HT1080 (cell line): ENCODE data around the gene CRNKL1. TPM values are rescaled to one million over a fixed set of nuclear protein-coding genes. Genes with fewer than 3 reads are reported as not detected.
A peak's percentile ranks its signal among the peaks of the same experiment; 100 is the strongest.

ENCODE experiments used
- DNase-seq: peaks from one replicate; pipeline ENCODE4 v3.0.0-alpha.2; 2015; ENCODE audit warnings: low read depth
- polyA plus RNA-seq, 2 experiments: library from polyadenylated mRNA; depleted of rRNA; stranded (reverse); fragments of >200 nt; gene quantifications; 2 replicates each; pipeline ENCODE4 v1.2.3, GENCODE V29; 2015
- total RNA-seq: library from RNA; depleted of rRNA; stranded (reverse); fragments of >200 nt; shearing (Covaris generic); gene quantifications from 2 replicates; pipeline ENCODE4 v1.2.3, GENCODE V29; 2014; rRNA removed

Gene CRNKL1
- 23.3 and 24.6 TPM in 2 replicates for total RNA-seq
- 18.5 and 24.7 TPM in 2 replicates for polyA plus RNA-seq (2015; cell fraction: cytosol; rRNA removed)
- 33.9 and 36.0 TPM in 2 replicates for polyA plus RNA-seq (2015; cell fraction: nucleus; rRNA removed)

DNA sequence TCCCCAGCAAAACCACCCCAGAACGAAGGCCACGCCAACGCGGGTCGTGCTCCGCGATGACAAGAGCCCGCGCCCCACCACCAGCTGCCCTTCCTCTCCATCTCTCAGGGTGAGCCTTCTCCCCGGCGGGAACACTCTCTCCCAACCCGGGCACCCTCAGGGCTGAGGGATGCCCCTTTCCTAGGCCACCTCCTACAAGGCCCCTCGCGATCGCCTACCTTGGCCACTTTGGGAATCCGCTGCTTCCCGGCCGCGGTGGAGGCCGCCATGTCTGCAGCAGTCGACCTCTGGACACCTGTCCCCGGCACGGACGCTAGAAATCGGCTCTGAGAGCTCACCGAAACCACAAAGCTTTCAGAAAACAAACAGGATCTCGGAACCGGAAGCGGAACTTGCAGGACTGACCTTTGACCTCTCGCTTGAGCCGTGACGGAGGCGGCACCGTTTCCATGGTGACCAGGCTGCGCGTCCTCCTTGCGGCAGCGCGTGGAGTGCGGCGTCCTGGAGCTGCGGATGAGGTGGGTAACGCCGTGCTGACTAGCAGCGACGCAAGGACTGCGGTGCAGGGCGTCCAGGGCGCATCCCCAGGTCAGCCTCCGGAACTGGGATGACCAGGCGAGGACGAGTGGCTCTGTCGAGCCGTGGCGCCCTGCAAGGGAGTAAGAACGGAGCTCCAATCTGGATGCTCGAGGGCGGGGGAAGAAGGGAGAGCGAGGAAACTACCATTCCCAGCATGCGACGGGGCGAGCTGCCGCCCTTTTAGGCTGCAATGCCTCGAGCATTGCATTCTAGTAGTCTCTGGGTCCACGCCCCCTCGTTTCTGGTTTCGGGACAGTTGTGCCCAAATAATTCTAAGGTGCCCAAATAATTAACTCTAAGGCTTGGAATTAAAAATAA lies at the start of gene CRNKL1, which contains the start of gene CFAP61:
Gene CRNKL1 (minus strand): TSS at position 393 of the 897 bp plus-strand sequence. CDS start 124 bp downstream, at position 269.
Gene CFAP61 (plus strand): TSS at position 459 of the 897 bp plus-strand sequence. CDS start 4,122 bp downstream, outside the sequence.
- DNase-seq: peak; percentile 92

DNA sequence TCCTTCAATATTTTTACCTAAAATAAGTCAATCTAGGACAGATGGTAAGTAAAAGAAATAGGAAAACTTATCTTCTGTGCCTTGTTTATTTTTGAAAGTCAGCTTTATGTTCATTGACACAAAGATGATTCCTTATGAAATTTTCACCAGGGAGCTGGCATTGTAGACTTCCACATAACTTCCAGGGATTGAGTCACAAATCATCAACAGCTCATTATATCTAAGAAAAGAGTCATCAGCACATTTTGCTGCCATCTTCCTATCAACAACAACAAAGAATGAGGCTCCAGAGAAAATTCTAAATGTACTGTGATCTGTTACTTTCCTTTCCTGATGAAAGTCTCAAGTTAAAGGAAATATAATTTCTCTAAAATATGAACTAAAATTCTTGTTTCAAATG lies 48.6 kb upstream of the CRNKL1 start:
- no peak for DNase-seq

DNA sequence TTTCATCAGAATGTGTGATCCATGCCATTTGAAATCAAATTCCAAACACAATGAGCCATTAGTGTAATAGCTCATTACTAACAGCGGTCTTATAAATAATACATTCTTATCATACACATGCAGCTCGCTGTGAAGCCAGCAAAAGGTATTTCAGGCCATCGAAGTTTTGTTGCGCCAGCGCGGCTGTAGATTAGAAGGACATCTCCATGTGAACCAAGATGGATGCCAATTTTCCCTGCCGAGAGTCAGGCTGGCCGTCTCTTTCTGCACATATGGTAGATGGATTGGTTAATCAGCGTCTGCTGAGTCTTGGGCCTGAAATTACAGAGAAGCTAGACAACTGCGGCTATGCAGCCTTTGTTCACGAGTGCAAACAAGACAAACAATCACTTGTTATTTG lies 44.2 kb upstream of the CRNKL1 start:
- DNase-seq: no peak

DNA sequence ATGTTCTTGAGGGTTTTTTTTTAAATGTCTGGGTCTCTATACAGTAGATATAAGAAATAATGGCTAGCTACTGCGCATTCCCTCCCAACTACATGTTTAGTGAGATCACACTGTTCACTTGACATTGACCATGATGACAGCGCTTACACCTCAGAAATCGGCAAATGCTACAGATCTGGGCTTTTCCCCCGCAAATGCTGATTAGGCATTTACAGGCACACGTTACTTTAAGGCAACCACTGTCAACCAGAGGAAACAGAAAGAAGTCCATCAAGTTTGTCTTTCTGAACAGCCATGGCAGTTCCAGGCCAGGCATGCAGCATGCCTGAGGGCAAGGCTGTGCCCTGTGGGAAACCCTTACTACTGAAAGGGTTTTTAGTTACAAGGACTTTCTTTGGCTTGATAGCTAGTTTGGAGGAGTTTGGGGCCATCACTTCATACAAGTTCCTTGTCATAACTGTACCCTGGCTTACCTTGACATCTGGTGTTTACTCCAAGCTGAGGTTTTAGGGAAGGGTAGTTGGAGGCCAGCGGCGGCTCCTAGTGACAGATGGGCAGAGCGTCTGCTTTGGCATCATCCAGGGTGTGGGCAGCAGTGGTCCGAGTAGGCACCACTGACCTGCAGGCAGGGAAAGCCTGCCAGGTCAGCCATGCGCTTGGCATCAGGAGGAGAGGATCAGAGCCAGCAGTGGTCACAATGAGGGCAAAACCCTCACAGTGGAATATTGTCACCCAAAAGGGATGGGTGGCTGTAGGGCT lies 43.0 kb upstream of the CRNKL1 start:
- no peak for DNase-seq

DNA sequence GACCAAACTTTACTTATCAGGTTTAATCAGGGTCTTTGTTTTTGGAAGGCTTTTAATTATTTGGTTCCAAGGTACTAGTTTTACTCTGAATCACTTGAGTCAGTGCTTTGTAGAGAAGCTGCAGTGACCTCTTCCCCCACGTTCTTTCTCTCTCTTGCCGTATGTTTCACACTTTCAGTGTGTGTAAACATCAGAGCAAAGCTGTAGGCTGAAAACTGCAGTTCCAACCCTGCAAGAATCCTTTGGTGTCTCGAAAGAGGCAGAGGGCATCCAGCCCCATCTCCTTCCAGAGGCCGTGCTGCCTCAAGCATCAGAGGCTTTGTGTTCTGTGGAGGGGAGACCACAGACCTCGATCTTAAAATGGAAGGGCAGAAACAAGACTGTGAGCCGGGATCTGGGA lies 42.1 kb upstream of the CRNKL1 start:
- no peak for DNase-seq

DNA sequence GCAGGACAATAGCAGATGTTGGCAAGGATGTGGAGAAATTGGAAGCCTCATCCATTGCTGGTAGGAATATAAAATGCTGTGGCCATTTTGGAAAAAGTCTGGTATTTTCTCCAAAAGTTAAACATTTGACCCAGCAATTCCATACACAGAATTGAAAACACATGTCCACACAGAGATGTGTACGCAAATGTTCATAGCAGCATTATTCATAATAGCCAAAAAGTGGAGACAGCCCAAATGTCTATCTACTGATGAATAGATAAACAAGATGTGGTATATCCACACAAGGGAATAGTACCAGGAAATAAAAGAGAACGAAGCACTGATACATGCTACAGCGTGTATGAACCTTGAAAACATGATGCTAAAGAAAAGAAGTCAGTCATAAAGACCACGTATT lies 40.6 kb upstream of the CRNKL1 start:
- DNase-seq: no peak

DNA sequence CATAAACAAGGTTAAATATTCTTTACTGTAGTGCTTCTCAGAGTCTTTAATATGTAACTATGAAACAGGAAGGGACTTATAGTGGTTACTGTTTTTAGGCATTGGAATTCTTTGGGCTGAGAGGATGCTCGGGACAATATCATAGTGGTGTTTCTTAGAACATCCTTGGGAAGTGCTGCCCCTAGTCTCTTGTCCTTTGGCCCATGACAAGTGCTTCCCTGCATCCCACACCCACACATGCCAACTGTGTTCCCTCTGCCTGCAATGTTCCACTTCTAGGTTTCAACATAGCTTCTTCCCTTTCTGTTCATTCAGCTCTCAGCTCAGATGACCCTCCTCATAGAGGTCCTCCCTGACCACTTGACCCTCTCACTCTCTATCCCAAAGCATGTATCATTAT lies 37.7 kb upstream of the CRNKL1 start:
- DNase-seq: no peak

DNA sequence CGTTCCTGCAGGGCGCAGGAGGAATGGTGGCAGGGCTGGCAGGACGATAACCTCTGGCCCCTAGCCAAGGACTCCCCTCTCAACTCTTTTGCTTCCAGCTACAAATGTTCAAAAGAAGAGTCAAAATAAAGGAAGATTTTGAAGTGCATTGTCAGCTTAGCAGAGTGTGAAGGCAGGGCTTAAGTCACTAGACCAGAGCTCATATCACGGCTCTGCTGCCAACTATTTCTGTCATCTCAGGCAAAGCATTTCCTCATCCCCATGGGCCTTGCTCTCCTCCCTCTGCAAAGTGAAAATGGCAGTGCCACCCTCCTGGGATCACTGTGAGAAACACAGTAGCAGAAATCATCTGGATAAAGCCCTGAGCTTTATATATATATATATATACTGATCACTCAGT lies 36.8 kb upstream of the CRNKL1 start:
- no peak for DNase-seq

DNA sequence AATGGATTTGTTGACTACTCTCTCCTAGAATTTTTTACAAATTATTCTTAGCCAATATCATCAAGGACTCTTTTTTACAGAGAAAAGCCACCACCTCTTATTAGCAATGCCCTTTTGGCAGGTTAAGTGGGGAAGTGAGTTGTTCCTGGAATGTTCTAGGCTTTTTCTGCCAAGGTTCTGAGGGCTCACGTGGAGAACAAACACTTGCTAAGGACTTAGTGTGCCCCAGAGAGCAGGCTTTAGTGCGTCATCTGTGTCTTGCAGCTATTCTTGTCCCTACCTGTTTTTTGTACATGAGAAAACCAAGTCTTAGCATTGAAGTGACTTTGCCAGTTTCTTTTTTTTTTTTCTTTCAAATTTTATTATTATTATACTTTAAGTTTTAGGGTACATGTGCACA lies 33.5 kb upstream of the CRNKL1 start:
- no peak for DNase-seq

DNA sequence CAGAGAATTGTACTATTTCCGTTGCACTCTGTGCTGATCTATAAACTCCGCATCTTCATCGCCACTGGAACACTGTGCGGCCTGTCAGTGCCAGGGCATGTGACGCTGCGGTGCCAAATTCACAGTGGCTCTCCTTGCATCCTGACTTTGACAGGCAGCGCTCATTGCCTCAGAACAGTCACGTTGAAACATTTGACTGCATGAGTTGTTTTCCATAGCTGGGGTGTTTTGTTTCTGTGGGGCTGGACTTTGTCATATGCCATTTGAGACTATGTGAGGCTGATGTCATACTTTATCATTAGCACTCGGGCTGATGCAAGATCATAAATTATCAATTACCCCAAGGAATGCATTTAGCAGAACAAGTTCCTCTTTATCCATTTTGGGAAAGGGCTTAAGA lies 32.8 kb upstream of the CRNKL1 start:
- no peak for DNase-seq

DNA sequence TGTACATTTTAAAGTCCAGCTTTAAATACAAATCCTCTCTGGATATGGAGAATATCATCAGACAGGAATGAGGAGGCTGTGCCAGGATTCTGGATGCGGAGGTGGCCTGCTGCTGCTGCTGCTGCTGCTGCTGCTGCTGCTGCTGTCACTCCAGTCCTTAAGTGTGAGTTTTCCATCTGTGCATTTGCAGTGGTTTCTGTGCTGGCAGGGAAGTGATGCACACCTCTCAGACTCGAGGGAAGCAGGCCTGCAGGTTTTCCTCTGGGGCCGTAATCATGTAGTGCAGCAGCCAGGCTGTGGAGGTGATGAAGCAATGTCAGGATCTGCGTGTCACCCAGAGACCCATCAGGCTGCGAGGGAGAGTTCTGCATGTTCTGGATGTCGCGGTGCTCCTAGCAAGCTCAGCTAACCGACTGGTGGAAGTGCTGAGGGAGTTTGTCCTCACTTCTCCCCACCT lies 32.1 kb upstream of the CRNKL1 start:
- DNase-seq: no peak

DNA sequence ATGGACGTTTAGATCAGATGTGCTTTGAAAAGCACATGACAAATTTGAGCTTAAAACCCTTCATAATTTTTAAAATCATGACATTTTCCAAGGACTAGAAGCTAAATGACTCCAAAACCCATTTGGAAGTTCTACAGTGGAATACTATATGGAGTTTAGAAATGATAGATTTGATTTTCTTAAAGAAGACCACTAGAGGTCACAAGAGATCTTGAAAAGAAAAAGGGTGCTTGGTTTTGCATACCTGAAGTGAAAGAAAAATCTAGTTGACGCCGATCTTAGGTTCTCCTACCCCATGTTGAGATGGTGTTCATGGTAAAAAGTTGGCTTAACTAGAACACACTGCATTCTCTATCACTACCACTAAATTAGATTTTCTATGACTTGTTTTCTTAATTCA lies 31.5 kb upstream of the CRNKL1 start:
- peak; percentile 52 for DNase-seq

DNA sequence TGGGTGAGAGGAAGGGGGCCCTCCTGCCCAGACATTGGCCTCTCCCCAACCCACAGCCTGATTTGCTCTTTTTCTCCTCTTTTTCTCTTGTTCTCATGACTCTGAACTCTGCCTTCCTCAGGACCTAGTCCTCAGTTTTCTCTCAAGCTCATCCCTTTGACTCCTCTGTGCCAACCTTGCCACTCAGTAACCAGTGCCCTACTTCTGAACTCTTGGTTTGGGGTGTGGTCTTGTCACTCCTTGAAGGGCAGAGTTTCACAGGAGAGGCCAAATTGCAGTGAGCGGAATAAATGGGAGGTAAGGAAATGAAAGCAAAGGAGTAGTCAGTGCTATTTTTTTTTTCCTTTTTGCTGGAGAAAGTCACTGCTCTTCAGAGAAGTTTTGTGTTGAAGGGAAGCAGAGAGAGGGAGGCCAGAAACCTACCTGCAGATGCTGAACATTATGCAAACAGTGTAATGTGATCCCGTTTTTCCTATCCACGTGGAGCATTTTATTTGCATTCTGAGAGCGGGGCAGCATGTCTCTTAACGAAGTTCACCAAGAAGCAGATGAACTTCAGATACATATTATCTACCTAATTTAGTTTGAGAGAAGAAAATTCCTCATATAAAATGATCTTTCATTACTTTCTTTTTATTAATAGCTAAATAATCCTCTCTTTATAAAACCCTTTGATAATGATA lies 27.0 kb upstream of the CRNKL1 start:
- no peak for DNase-seq

DNA sequence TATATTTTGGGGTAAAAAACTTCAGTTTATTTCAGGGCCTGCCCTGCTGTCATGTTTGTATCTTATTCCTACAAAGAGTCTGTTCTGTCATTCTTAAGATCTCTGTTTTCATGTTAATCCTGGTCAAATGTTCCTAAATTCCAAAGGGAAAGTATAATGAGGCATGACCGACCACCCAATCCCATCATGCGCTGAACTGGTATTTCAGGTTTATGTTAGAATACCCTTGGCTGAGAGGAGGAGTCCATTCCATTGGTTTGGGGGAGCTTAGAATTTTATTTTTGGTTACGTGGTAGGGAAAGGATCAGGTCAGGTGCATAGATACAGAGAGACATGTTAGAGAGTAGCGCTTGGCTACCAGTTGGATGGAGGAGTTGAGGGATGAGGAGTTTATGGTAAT lies 25.8 kb upstream of the CRNKL1 start:
- DNase-seq: no peak

DNA sequence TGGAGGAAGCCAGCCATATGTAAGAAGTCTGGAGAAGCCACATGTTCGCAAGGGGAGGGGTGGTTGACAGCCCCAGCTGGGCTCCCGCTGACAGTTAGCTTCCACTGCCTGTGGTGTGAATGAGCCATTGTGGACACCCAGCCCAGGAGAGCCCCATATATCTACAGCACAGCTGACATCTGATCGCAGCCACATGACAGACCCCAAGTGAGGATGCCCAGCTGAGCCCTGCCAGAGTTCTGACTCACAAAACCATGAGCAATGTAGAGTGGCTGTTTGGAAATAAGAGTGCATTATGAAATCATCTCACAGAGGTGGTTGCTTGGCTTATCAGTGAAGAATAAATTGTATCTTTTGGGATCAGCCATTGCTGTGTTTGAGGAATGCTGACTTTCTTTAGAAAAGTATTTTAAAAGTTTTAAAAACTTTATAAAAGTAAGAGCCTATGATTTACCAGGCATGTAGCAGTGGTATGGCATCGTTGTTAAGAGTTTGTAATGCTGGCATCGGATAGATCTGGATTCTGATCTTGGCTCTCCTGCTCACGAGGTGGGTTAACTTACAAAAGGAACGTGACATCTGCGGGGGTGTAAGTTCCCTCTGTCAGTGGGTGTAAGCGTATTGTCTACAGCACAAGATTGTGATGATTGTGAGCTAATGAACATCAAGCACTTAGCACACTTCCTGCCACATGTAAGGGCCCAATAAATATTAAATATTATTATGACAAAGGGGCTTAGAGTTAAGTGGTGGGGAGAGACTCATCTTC lies 24.2 kb upstream of the CRNKL1 start:
- DNase-seq: peak; percentile 87

DNA sequence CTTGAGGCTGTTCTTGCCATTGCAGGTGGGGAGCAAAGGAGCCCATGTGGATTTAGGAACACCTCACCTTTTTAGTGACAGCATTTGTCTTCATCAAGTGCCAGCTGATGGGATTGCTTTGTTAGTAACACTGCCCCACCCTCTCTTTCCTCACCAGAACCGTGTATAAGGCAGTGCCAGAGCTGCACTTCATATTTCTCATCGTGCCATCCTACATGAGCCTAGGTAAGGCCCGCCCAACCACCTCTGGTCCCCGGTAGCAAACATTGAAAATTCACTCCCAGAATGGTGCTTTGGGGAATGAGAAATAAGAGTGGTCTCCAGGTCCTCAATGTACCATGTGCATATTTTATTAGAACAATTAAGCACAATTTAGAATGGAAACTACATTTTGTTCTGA lies 22.8 kb upstream of the CRNKL1 start:
- no peak for DNase-seq

DNA sequence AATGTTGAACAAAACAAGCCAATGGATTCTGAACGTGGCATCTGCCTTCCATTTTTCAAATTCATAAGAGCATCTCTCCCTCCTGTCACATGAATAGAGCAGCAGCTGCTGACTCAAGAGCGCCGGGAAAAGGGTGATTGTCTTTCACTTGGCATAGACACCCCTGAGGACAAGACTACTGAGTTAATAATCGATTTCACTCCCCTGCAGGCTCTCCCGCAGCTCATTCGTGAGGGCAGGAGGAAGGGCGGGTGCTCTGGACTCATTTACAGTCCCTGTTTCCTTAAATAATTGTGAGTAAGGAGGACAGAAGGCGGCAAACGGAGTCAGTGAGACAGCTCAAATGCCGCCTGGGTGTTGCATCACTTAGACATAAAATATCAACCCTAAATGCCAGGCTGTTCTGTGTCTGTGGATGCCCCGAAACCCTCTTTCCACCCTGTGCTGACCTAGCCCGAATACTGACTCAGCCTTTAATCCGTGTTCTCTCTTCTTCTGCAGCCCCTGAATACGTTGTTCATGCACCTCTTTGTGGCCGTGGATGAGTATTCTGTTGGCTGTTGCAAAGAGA lies 21.6 kb upstream of the CRNKL1 start:
- no peak for DNase-seq

DNA sequence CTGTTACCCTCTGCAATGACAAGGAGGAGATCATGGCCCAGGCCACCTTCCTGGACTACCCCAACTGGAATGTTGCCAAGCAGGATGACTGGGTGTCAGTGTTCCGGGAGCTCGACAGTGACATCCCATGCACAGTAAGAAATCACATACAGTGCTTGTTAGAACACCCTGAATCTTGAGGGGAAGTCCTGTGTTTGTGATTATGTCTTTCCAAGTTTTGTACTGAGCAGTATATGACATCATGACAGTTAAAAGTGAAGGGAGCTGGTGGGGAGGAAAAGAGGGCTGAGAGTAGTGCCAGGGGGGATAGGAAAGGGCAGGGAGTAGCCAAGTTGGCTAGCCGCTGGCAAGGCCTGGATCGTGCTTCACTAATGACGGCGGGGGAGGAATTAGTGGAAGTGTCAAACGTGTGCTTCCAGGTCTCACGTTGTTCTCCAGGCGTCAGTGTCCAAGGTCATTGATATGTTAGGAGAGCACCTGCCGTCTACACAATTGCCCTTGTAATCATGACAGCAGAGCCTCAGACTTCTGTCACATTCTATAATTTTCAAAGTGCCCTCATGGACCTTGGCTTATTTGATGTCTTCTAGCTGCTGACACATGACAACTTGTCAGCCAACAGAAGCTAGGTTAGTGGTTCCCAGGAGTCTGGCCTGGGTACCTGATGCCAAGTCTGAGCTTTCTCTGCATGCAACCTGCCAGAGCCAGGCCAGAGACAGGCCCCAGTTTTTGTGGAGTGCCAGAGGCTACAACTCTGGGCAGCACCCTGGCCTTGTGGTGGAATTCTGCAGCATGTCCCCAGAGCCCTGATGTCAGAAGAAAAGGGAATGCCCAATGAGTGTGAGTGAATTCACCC lies 18.8 kb upstream of the CRNKL1 start:
- DNase-seq: no peak

DNA sequence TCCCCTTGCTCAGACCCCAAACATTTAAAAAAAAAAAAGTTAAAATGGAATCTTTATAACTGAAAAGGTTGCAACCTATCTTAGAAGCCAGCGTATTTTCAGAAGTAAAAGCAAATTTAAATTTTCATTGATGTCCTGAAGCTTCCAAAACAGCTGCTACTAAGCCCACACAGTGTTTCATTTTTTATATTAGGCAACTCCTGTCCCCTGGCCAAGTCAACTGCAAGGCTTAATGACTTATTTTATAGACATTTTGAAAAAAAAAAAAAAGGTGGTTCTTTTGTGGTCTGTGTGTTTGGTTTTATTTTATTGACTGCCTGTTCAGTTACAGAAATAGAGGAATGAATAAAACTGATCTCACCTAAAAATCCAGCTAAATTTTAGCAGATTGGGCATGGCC lies 13.1 kb upstream of the CRNKL1 start:
- no peak for DNase-seq
